Kidney (tissue), 14 donors: Measurements from ENCODE around the gene PLCH2. TPM values are rescaled to one million over a fixed set of nuclear protein-coding genes. Genes with fewer than 3 reads are reported as not detected.

ENCODE experiments used
- DNase-seq, 5 donors: peaks; one replicate each; pipeline ENCODE4 v3.0.0-alpha.2; 2013 to 2020
- FAIRE-seq: peaks from 2 replicates; lab custom pipeline; 2012; peaks lifted over from hg19 to GRCh38; lab: Jason Lieb, UNC
- H3K27ac ChIP-seq, 2 donors: one replicate each; pipeline ENCODE4 v1.7.0; 2013; ENCODE audit warnings: low read depth in 2 of 2, low read length in 2 of 2, inconsistent platforms in 1 of 2
- H3K27me3 ChIP-seq: one replicate; pipeline ENCODE4 v1.7.1; 2013; ENCODE audit warnings: low read length, inconsistent platforms; ENCODE audit not compliant: control insufficient read depth, insufficient read depth
- H3K36me3 ChIP-seq, 3 donors: one replicate each; pipeline versions ENCODE4 v1.7.0 to v1.7.1; 2013; ENCODE audit warnings: low read length in 3 of 3, control low read depth in 1 of 3, inconsistent platforms in 1 of 3; ENCODE audit not compliant: insufficient read depth in 3 of 3, control insufficient read depth in 2 of 3
- H3K4me1 ChIP-seq, 3 donors: one replicate each; pipeline versions ENCODE4 v1.7.0 to v1.7.1; 2013; ENCODE audit warnings: low read length in 3 of 3, inconsistent platforms in 1 of 3, low read depth in 1 of 3; ENCODE audit not compliant: control insufficient read depth in 2 of 3, insufficient read depth in 2 of 3
- H3K4me3 ChIP-seq, 3 donors: one replicate each; pipeline versions ENCODE4 v1.7.0 to v1.8.1; 2013; ENCODE audit warnings: low read length in 3 of 3, control low read depth in 1 of 3, inconsistent platforms in 1 of 3
- H3K9ac ChIP-seq, 3 donors: one replicate each; pipeline versions ENCODE4 v1.7.0 to v1.7.1; 2013; ENCODE audit warnings: low read length in 3 of 3, control low read depth in 1 of 3, inconsistent platforms in 1 of 3
- H3K9me3 ChIP-seq, 3 donors: one replicate each; pipeline versions ENCODE4 v1.7.0 to v1.7.1; 2013; ENCODE audit warnings: low read length in 3 of 3, control low read depth in 1 of 3, inconsistent platforms in 1 of 3; ENCODE audit not compliant: control insufficient read depth in 2 of 3, insufficient read depth in 1 of 3
- CTCF ChIP-seq: IDR thresholded peaks from 3 replicates; pipeline ENCODE4 v1.5.1; 2012; ENCODE audit warnings: mild to moderate bottlenecking, moderate library complexity, borderline replicate concordance; ENCODE audit not compliant: insufficient read depth; ENCODE audit errors: extremely low read depth
- intact Hi-C: fragments of 100-400 bp; cut with DNase I; formaldehyde crosslinking; loops from one replicate; pipeline ENCODE4 v1.11.1; 2022
- polyA plus RNA-seq: library from polyadenylated mRNA; stranded (reverse); fragments of 350-450 nt; fragmentation: Illumina TruSeq; extraction: RNeasy Lipid Tissue Mini Kit (QIAGEN cat#74804); gene quantifications from one replicate; pipeline ENCODE4 v1.2.3, GENCODE V29; 2014; ENCODE audit warnings: low read depth, low replicate concordance; ENCODE audit not compliant: insufficient read depth
- total RNA-seq: library from RNA; stranded (reverse); fragmentation: NEBNext Ultra II Directional; extraction: Animal tissue kit (Norgen Biotek cat#: 25700); gene quantifications from one replicate; pipeline ENCODE4 v1.2.1, GENCODE V29; 2021
- donor health status: control.
- donor health status: control.
- donor health status: control.
- donor health status: control.
- donor health status: control.
- donor health status: DM: yes; HTN: yes; CAD: no.
- donor health status: Normal renal cell carcinoma (clear cell type).

PLCH2 gene
- total and polyA plus RNA-seq, 2 donors from 2014 or later: 7.4 to 8.7 TPM

- Histone ChIP-seq H3K27ac (no peak overlapping the region), H3K9me3 (no peaks in the 10 kb centered on the region), H3K27me3 (no peaks in the 10 kb centered on the region), H3K4me1 (no peaks in the 10 kb centered on the region), H3K36me3 (no peaks in the 10 kb centered on the region), H3K4me3 (no peak overlapping the region), H3K9ac (no peak overlapping the region)
- intact Hi-C loops: no loop called here
- TF ChIP-seq CTCF: no peak
- DNase-seq (peak in 1 of 5 donors; percentile 56), FAIRE-seq (no peak)
Observed at GRCh38 chr1:2466958-2467554, 9.0 kb upstream of the PLCH2 start.

- no peak for TF ChIP-seq CTCF
- no peak for FAIRE-seq
- Histone ChIP-seq H3K27me3 (no peaks in the 10 kb centered on the region), H3K36me3 (no peaks in the 10 kb centered on the region), H3K4me1 (no peaks in the 10 kb centered on the region), H3K9me3 (no peaks in the 10 kb centered on the region), H3K27ac (no peak overlapping the region), H3K9ac (no peak overlapping the region), H3K4me3 (no peak overlapping the region)
- DNase-seq: peak in 4 of 5 donors; percentile 79 to 87 (median 84)
- intact Hi-C loops: no loop called here
Observed at GRCh38 chr1:2468041-2468472, 8.0 kb upstream of the PLCH2 start.

GRCh38 chr1:2468540-2468939, 7.5 kb upstream of the PLCH2 start:
- no peak overlapping the region for H3K27ac ChIP-seq
- TF ChIP-seq CTCF: no peak
- no peaks in the 10 kb centered on the region for H3K27me3 ChIP-seq
- intact Hi-C loops: no loop called here
- no peaks in the 10 kb centered on the region for H3K9me3 ChIP-seq
- no peaks in the 10 kb centered on the region for H3K36me3 ChIP-seq
- DNase-seq: no peak
- no peaks in the 10 kb centered on the region for H3K4me1 ChIP-seq
- H3K4me3 ChIP-seq: no peak overlapping the region
- FAIRE-seq: no peak
- no peak overlapping the region for H3K9ac ChIP-seq
